H1 (cell line): ENCODE results near the gene PRR7. TPM values are rescaled to one million over a fixed set of nuclear protein-coding genes. Genes with fewer than 3 reads are reported as not detected.

Experiments
- ATF2 ChIP-seq: IDR thresholded peaks from 2 replicates; pipeline ENCODE4 v1.6.1; 2012; ENCODE audit warnings: low read length, inconsistent platforms
- CBX5 ChIP-seq: fragments of 300-800, 300-1000 bp; sonication (generic); IDR thresholded peaks from 2 replicates; pipeline ENCODE4 v1.7.1; 2016; ENCODE audit warnings: antibody characterized with exemption, low read length, low read depth
- CREB1 ChIP-seq: IDR thresholded peaks from 2 replicates; pipeline ENCODE4 v1.6.1; 2012; ENCODE audit warnings: inconsistent platforms
- CTBP2 ChIP-seq: IDR thresholded peaks from 2 replicates; pipeline ENCODE4 v1.7.0; 2011; ENCODE audit warnings: borderline replicate concordance, mild to moderate bottlenecking, moderate library complexity, mixed read lengths, low read length; ENCODE audit not compliant: insufficient read depth, insufficient read length
- EP300 ChIP-seq, 2 experiments: IDR thresholded peaks; 1 replicate in 1 of 2; 2 replicates in 1 of 2; pipeline ENCODE4 v1.6.1; 2011 to 2012; ENCODE audit warnings: low read depth in 2 of 2, low read length in 2 of 2, mild to moderate bottlenecking in 2 of 2, borderline replicate concordance in 1 of 2, inconsistent platforms in 1 of 2, moderate library complexity in 1 of 2
- EZH2 ChIP-seq: fragments of 200-600 bp; sonication (generic); IDR thresholded peaks from 2 replicates; pipeline ENCODE4 v1.7.1; 2012; ENCODE audit warnings: low read depth, mild to moderate bottlenecking, moderate library complexity, low read length, inconsistent platforms; ENCODE audit not compliant: severe bottlenecking
- HDAC6 ChIP-seq: IDR thresholded peaks from one replicate; pipeline ENCODE4 v1.7.1; 2012; ENCODE audit warnings: low read depth, mild to moderate bottlenecking, inconsistent platforms, low read length, moderate library complexity
- JUND ChIP-seq: IDR thresholded peaks from 2 replicates; pipeline ENCODE4 v1.6.1; 2011; ENCODE audit warnings: mild to moderate bottlenecking, improper control_type of control experiment, low read length
- KDM1A ChIP-seq: fragments of 200-600, 300-600 bp; sonication (generic); IDR thresholded peaks from 2 replicates; pipeline ENCODE4 v1.7.1; 2016; ENCODE audit warnings: mild to moderate bottlenecking, low read length, borderline replicate concordance
- MAX ChIP-seq: IDR thresholded peaks from 2 replicates; pipeline ENCODE4 v1.6.1; 2012; ENCODE audit warnings: inconsistent platforms
- NANOG ChIP-seq: IDR thresholded peaks from 2 replicates; pipeline ENCODE4 v1.6.1; 2011; ENCODE audit warnings: low read length, low read depth, mild to moderate bottlenecking, inconsistent platforms; ENCODE audit not compliant: insufficient read depth, poor library complexity, severe bottlenecking
- POLR2AphosphoS5 ChIP-seq: IDR thresholded peaks from 2 replicates; pipeline ENCODE4 v1.6.1; 2011; ENCODE audit warnings: low read depth, low read length
- POU5F1 ChIP-seq: IDR thresholded peaks from 2 replicates; pipeline ENCODE4 v1.6.1; 2011; ENCODE audit warnings: low read depth, mild to moderate bottlenecking, low read length, moderate library complexity
- RAD21 ChIP-seq, 2 experiments: IDR thresholded peaks in 1 of 2; conservative IDR thresholded peaks in 1 of 2; 2 replicates each; pipeline ENCODE4 v1.6.1; 2011; ENCODE audit warnings: low read depth in 2 of 2, low read length in 2 of 2, improper control_type of control experiment in 1 of 2, inconsistent platforms in 1 of 2, mild to moderate bottlenecking in 1 of 2, moderate library complexity in 1 of 2
- RFX5 ChIP-seq: IDR thresholded peaks from 2 replicates; pipeline ENCODE4 v1.6.1; 2011; ENCODE audit warnings: low read depth, low read length, improper control_type of control experiment, borderline replicate concordance
- SP1 ChIP-seq: IDR thresholded peaks from 2 replicates; pipeline ENCODE4 v1.6.1; 2011; ENCODE audit warnings: low read depth, low read length
- SP4 ChIP-seq: IDR thresholded peaks from 2 replicates; pipeline ENCODE4 v1.6.1; 2012; ENCODE audit warnings: low read length, inconsistent platforms
- TAF7 ChIP-seq: optimal IDR thresholded peaks from 2 replicates; pipeline ENCODE3; 2011; ENCODE audit warnings: low read depth, mild to moderate bottlenecking, inconsistent platforms, low read length, moderate library complexity, borderline replicate concordance
- ZNF274 ChIP-seq: IDR thresholded peaks from 2 replicates; pipeline ENCODE4 v1.7.0; 2012; ENCODE audit warnings: low read length, borderline replicate concordance; ENCODE audit errors: extremely low read depth
- polyA plus RNA-seq, 7 experiments: library from polyadenylated mRNA; depleted of rRNA in 3 of 7; stranded (reverse) in 5 of 7; unstranded in 2 of 7; fragments of >200 nt in 5 of 7; fragments of 200-250 nt in 2 of 7; gene quantifications; 1 replicate in 5 of 7; 2 replicates in 1 of 7; 4 replicates in 1 of 7; pipeline versions ENCODE4 v1.2.1 to v1.2.3, GENCODE V29; 2011 to 2013; ENCODE audit warnings: missing spikeins in 2 of 7, mixed read lengths in 2 of 7
- total RNA-seq: library from RNA; stranded (reverse); fragmentation: NEBNext Ultra II Directional; extraction: Animal tissue kit (Norgen Biotek cat#: 25700); gene quantifications from 2 replicates; pipeline ENCODE4 v1.2.1, GENCODE V29; 2021
- TF ChIP-seq, protein P1 (sequence below): IDR thresholded peaks from 2 replicates; pipeline ENCODE4 v1.6.1; 2011; ENCODE audit warnings: low read length, improper control_type of control experiment
- TF ChIP-seq, protein P2 (sequence below): IDR thresholded peaks from 2 replicates; pipeline ENCODE4 v1.6.1; 2011; ENCODE audit warnings: low read depth, mild to moderate bottlenecking, low read length; ENCODE audit not compliant: insufficient read depth

The PRR7 gene
- total and polyA plus RNA-seq, 2 of the 8 experiments (the other 6 are each of a cell fraction or from before 2014, with no cell fraction given) = 8.0 to 11.8 TPM

- TF ChIP-seq EZH2 (no peak), CREB1 (peak; percentile 78), KDM1A (no peak), TAF7 (peak; percentile 29), CBX5 (no peak), RFX5 (0 out of 2 replicates have a peak, but pooled peaks have one; percentile 14), NANOG (no peak), CTBP2 (peak; percentile 46), SP4 (no peak), POLR2AphosphoS5 (peak; percentile 36; the same call in 1 of the 2 replicates), ZNF274 (no peak), SP1 (peak; percentile 66; the same call in 1 of the 2 replicates), ATF2 (no peak), EP300 (IDR thresholded peaks at IDR 0.05; ENCODE audit: borderline replicate concordance in 1 of 2, low read depth in 2 of 2, low read length in 2 of 2) (0 out of 3 replicates have a peak, but pooled peaks of 1 of the 2 experiments have one; percentile 36), RAD21 (IDR thresholded peaks at IDR 0.05 in 1 of 2, conservative IDR thresholded peaks at IDR 0.05 in 1 of 2; ENCODE audit: low read depth in 2 of 2, low read length in 2 of 2) (peak; percentile 54 to 72), HDAC6 (no peak), MAX (no peak), POU5F1 (no peak), JUND (no peak)
- TF ChIP-seq, protein P1, sequence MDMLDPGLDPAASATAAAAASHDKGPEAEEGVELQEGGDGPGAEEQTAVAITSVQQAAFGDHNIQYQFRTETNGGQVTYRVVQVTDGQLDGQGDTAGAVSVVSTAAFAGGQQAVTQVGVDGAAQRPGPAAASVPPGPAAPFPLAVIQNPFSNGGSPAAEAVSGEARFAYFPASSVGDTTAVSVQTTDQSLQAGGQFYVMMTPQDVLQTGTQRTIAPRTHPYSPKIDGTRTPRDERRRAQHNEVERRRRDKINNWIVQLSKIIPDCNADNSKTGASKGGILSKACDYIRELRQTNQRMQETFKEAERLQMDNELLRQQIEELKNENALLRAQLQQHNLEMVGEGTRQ = no peak
- TF ChIP-seq, protein P2, sequence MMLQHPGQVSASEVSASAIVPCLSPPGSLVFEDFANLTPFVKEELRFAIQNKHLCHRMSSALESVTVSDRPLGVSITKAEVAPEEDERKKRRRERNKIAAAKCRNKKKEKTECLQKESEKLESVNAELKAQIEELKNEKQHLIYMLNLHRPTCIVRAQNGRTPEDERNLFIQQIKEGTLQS = no peak
Observed at GRCh38 chr5:177491429-177491945, 44.9 kb downstream of the PRR7 start (continued).
